Endothelial cell (in vitro differentiated cells): ENCODE data around the gene FUT8. TPM values are rescaled to one million over a fixed set of nuclear protein-coding genes. Genes with fewer than 3 reads are reported as not detected.

ENCODE experiments used
- DNase-seq: peaks from one replicate; pipeline ENCODE4 v3.0.0; 2021; ENCODE audit warnings: low spot score
- H3K27ac Mint-ChIP-seq: one replicate; pipeline ENCODE4 v1.8.0; 2021; ENCODE audit warnings: mixed read lengths, inconsistent platforms; ENCODE audit not compliant: unreplicated experiment
- H3K27me3 Mint-ChIP-seq: one replicate; pipeline ENCODE4 v1.8.0; 2021; ENCODE audit warnings: mild to moderate bottlenecking, moderate library complexity, mixed read lengths, inconsistent platforms; ENCODE audit not compliant: unreplicated experiment
- H3K36me3 Mint-ChIP-seq: one replicate; pipeline ENCODE4 v1.8.0; 2021; ENCODE audit warnings: mild to moderate bottlenecking, low read depth, mixed read lengths, inconsistent platforms; ENCODE audit not compliant: unreplicated experiment
- H3K4me1 Mint-ChIP-seq: one replicate; pipeline ENCODE4 v1.8.0; 2021; ENCODE audit warnings: mild to moderate bottlenecking, mixed read lengths, inconsistent platforms; ENCODE audit not compliant: unreplicated experiment
- H3K4me3 Mint-ChIP-seq: one replicate; pipeline ENCODE4 v1.8.0; 2021; ENCODE audit warnings: mild to moderate bottlenecking, mixed read lengths, inconsistent platforms; ENCODE audit not compliant: unreplicated experiment
- H3K9me3 Mint-ChIP-seq: one replicate; pipeline ENCODE4 v1.8.0; 2021; ENCODE audit warnings: mixed read lengths, inconsistent platforms; ENCODE audit not compliant: unreplicated experiment
- CTCF ChIP-seq: fragments of 200-600 bp; sonication (generic); IDR thresholded peaks from one replicate; pipeline ENCODE4 v1.5.0; 2021; ENCODE audit warnings: antibody characterized with exemption; ENCODE audit not compliant: unreplicated experiment
- total RNA-seq: library from RNA; stranded (reverse); fragmentation: NEBNext Ultra II Directional; extraction: Animal tissue kit (Norgen Biotek cat#: 25700); gene quantifications from one replicate; pipeline ENCODE4 v1.2.1, GENCODE V29; 2021; ENCODE audit not compliant: unreplicated experiment

FUT8 gene
- total RNA-seq, 1 donor from 2014 or later: 65.4 TPM

DNA sequence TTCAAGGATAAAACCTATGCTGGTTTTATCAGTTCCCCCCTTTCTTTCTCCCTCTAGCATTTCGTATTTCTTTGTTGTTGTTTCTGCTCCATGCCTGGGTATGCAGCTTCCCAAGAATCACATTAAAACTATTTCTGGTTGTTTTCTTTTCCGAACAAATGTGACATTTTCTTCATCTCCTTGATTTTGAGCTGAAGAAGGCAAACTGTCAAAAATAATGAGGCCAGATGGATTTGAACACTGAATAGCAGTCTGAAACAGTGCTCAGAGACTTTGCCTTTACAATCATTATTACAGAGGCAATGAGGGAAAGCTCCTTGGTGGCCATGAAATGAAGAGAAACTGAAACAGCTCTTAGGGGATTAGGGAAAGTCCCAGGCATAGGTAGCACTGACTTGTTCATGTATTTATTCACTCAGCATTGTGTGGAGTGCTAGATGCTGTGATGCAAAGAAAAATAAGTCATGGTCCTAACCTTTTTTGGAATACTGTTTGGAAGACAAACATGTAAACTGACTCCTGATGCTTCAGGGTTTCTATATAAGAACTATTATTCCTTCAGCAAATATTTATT is 319.5 kb downstream of the FUT8 start:
- Mint-ChIP-seq H3K36me3 (peaks cover 9% of the 10 kb centered on the region), H3K4me1 (no peaks in the 10 kb centered on the region), H3K4me3 (no peak overlapping the region), H3K27ac (no peak overlapping the region), H3K27me3 (no peaks in the 10 kb centered on the region), H3K9me3 (no peaks in the 10 kb centered on the region)
- no peak for DNase-seq
- TF ChIP-seq CTCF: no peak

DNA sequence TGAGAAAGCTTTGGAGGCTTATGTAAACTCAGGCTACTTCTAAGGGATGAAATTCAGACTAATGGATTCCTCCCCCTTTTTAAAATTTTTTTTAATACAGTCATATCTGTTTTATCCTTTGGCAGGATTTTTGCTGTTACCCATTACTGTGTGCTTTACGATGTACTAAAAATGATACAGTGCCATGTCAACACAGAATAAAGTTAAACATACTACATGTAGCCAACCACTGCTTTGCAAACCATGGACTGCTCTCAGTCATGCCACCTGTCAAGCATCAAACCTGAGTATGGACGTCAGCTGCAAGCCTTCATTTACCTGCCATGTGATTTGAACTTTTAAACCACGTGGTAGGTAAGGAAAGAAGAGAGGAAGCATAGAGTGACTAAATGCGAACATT is 325.8 kb downstream of the FUT8 start:
- H3K27ac Mint-ChIP-seq: no peak overlapping the region
- H3K27me3 Mint-ChIP-seq: no peaks in the 10 kb centered on the region
- H3K36me3 Mint-ChIP-seq: no peaks in the 10 kb centered on the region
- no peak for DNase-seq
- H3K4me1 Mint-ChIP-seq: peaks cover 7% of the 10 kb centered on the region
- H3K4me3 Mint-ChIP-seq: no peak overlapping the region
- no peak for TF ChIP-seq CTCF
- no peaks in the 10 kb centered on the region for H3K9me3 Mint-ChIP-seq

DNA sequence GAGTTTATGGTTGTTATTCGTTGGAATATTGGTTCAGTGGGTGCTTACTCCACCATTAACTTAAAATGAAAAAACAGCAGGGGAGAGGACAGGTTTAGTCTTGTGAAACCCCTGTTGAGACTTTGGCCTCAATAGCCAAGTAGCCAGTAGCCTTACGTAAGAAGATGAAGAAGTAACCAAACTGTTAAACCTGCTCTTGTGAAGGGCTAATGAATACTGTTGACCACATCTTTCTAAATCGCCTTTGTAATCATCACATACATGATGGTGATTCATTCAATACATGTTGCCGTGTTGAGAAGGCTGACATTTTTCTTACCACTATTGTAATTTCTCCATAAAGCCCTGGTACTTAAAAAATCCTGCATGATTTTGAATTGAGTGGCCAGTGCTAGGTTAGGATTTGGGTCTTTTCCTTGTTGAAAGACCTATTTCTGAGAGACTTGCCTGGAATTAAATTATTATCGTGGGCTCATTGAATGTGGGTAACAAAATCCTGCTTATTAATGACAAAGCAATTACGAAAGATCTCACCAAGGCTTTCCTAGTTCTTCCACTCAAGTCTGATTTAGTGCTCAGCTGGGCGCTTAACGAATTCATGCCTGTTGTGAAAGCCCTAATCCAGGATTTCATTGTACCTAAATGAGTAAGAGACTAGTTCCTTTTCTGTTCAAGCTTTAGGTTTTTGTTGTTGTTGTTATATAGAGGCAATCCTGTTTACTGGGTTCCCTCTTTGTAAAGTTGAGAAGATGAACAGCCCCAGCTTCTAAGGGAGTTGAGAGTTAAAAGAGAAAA is 333.1 kb downstream of the FUT8 start:
- Mint-ChIP-seq H3K4me1 (peaks cover under 1% of the 10 kb centered on the region), H3K36me3 (no peaks in the 10 kb centered on the region), H3K9me3 (no peaks in the 10 kb centered on the region), H3K27ac (no peak overlapping the region), H3K27me3 (no peaks in the 10 kb centered on the region), H3K4me3 (no peak overlapping the region)
- DNase-seq: no peak
- TF ChIP-seq CTCF: no peak

DNA sequence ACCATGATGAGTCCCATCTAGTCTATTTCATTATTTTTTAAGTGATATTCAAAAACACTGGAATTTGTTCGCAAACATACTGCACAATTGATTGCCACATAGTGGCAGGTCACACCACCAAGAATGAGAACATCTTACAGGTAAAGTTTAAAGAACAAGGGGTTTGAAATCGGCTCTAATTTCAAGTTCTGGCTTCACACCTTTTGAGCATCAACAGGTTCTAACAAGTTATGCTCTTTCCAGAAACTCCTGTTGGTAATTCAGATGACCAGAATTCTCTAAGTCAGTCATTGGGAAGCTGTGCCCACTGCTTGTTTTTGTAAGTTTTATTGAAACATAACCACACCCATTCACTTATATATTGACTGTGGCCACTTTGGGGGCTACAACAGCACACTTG is 336.3 kb downstream of the FUT8 start:
- no peaks in the 10 kb centered on the region for H3K36me3 Mint-ChIP-seq

More for the DNA sequence above, 336.3 kb downstream of the FUT8 start:
- Mint-ChIP-seq H3K27me3 (peaks cover 2% of the 10 kb centered on the region), H3K4me1 (peaks cover 2% of the 10 kb centered on the region), H3K27ac (no peak overlapping the region), H3K9me3 (no peaks in the 10 kb centered on the region), H3K4me3 (no peak overlapping the region)
- TF ChIP-seq CTCF: no peak
- no peak for DNase-seq
